B cell (primary cell): ENCODE results near the gene PEX10. TPM values are rescaled to one million over a fixed set of nuclear protein-coding genes. Genes with fewer than 3 reads are reported as not detected.

Experiments
- ATAC-seq: fragments of 200-7000 bp; cut with Tn5 transposase; one replicate; pipeline ENCODE4 v1.10.0; 2021; ENCODE audit warnings: low read depth, mild to moderate bottlenecking, moderate number of reproducible peaks, moderate library complexity
- CTCF ChIA-PET: fragments of 350-600 bp; sonication (Branson Sonifier 250); formaldehyde crosslinking; loops from one replicate; lab custom pipeline; 2021; ENCODE audit warnings: antibody characterized with exemption, inconsistent platforms; lab: Charles Lee
- POLR2A ChIA-PET: fragments of 350-600 bp; sonication (Branson Sonifier 250); formaldehyde crosslinking; loops from one replicate; lab custom pipeline; 2021; ENCODE audit warnings: antibody characterized with exemption; lab: Charles Lee
- DNase-seq: peaks from one replicate; pipeline ENCODE4 v3.0.0; 2013
- H2AFZ ChIP-seq: 2 replicates; pipeline ENCODE4 v1.6.1; 2012; ENCODE audit warnings: mild to moderate bottlenecking, low read depth, low read length; ENCODE audit not compliant: insufficient read depth, poor library complexity, severe bottlenecking
- H3K27ac ChIP-seq, 2 donors: 1 replicate in 1 of 2; 2 replicates in 1 of 2; pipeline ENCODE4 v1.5.1; 2012 to 2013; ENCODE audit warnings: low read length in 2 of 2, mild to moderate bottlenecking in 2 of 2, moderate library complexity in 1 of 2
- H3K27me3 ChIP-seq, 4 experiments: fragments of 200-600 bp in 1 of 4; sonication (generic) in 1 of 4; replicated peaks in 1 of 4; 1 replicate in 2 of 4; 2 replicates in 2 of 4; pipeline versions ENCODE4 v1.6.1 to v1.7.0; 2013 to 2016; ENCODE audit warnings: low read length in 3 of 4, mild to moderate bottlenecking in 2 of 4, mixed read lengths in 1 of 4, moderate library complexity in 1 of 4; ENCODE audit not compliant: insufficient read depth in 4 of 4, control insufficient read depth in 3 of 4; ENCODE audit errors: control extremely low read depth in 1 of 4
- H3K36me3 ChIP-seq, 2 experiments: replicated peaks in 1 of 2; 1 replicate in 1 of 2; 2 replicates in 1 of 2; pipeline versions ENCODE4 v1.6.1 to v1.7.1; 2013; ENCODE audit warnings: low read length in 1 of 2; ENCODE audit not compliant: insufficient read depth in 2 of 2, control insufficient read depth in 1 of 2; ENCODE audit errors: control extremely low read depth in 1 of 2, extremely low read depth in 1 of 2
- H3K4me1 ChIP-seq, 2 donors: fragments of 200-600 bp in 1 of 2; sonication (generic) in 1 of 2; 1 replicate in 1 of 2; 2 replicates in 1 of 2; pipeline versions ENCODE4 v1.5.1 to v1.6.1; 2013 to 2017; ENCODE audit warnings: low read length in 2 of 2; ENCODE audit not compliant: control insufficient read depth in 2 of 2, insufficient read depth in 2 of 2
- H3K4me2 ChIP-seq: replicated peaks from 2 replicates; pipeline ENCODE3; 2012; ENCODE audit warnings: mild to moderate bottlenecking, low read depth, low read length; ENCODE audit not compliant: poor library complexity, severe bottlenecking
- H3K4me3 ChIP-seq, 5 experiments: fragments of 200-600 bp in 1 of 5; sonication (generic) in 1 of 5; 1 replicate in 3 of 5; 2 replicates in 2 of 5; pipeline versions ENCODE4 v1.5.1 to v1.7.0; 2011 to 2016; ENCODE audit warnings: low read length in 4 of 5, mild to moderate bottlenecking in 4 of 5, low read depth in 2 of 5, control low read depth in 1 of 5, moderate library complexity in 1 of 5; ENCODE audit not compliant: insufficient read depth in 1 of 5; ENCODE audit errors: control extremely low read depth in 1 of 5, extremely low read depth in 1 of 5
- H3K79me2 ChIP-seq: fragments of 200-600 bp; sonication (generic); one replicate; pipeline ENCODE4 v1.6.0; 2016; ENCODE audit warnings: low read length; ENCODE audit not compliant: control insufficient read depth, insufficient read depth
- H3K9ac ChIP-seq: fragments of 200-600 bp; sonication (generic); 2 replicates; pipeline ENCODE4 v1.6.1; 2017; ENCODE audit warnings: mild to moderate bottlenecking, low read length, moderate library complexity
- H3K9me3 ChIP-seq, 3 donors: one replicate each; pipeline versions ENCODE4 v1.6.1 to v1.7.1; 2013; ENCODE audit warnings: low read length in 2 of 3; ENCODE audit not compliant: control insufficient read depth in 2 of 3, insufficient read depth in 1 of 3; ENCODE audit errors: control extremely low read depth in 1 of 3
- H4K20me1 ChIP-seq: 2 replicates; pipeline ENCODE4 v1.6.0; 2012; ENCODE audit warnings: mild to moderate bottlenecking, low read length; ENCODE audit not compliant: insufficient read depth, control insufficient read depth, poor library complexity, severe bottlenecking
- H3K27ac Mint-ChIP-seq: one replicate; pipeline ENCODE4 v1.8.0; 2021; ENCODE audit warnings: mixed read lengths
- H3K27me3 Mint-ChIP-seq: one replicate; pipeline ENCODE4 v1.8.0; 2021; ENCODE audit warnings: mixed read lengths
- H3K4me1 Mint-ChIP-seq: one replicate; pipeline ENCODE4 v1.8.0; 2021; ENCODE audit warnings: mixed read lengths
- H3K4me3 Mint-ChIP-seq: one replicate; pipeline ENCODE4 v1.8.0; 2021; ENCODE audit warnings: mixed read lengths
- H3K9me3 Mint-ChIP-seq: one replicate; pipeline ENCODE4 v1.8.0; 2022; ENCODE audit warnings: mixed read lengths; ENCODE audit not compliant: insufficient read depth
- CTCF ChIP-seq: fragments of 200-600 bp; IDR thresholded peaks from one replicate; pipeline ENCODE4 v1.8.0; 2022; ENCODE audit warnings: antibody characterized with exemption, mild to moderate bottlenecking
- EZH2 ChIP-seq: IDR thresholded peaks from 2 replicates; pipeline ENCODE4 v1.6.1; 2012; ENCODE audit warnings: borderline replicate concordance, low read depth, mild to moderate bottlenecking, moderate library complexity, low read length; ENCODE audit not compliant: insufficient read depth, poor library complexity, severe bottlenecking
- WGBS: methylation state at CpG from one replicate; pipeline ENCODE4 v1.1.5; 2013; ENCODE audit warnings: missing lambda C conversion rate; ENCODE audit not compliant: insufficient coverage; 5-methylcytosine and 5-hydroxymethylcytosine counted together
- intact Hi-C: fragments of 100-400 bp; cut with micrococcal nuclease; formaldehyde crosslinking; loops from one replicate; pipeline ENCODE4 v1.10.0; 2022
- polyA plus RNA-seq: library from polyadenylated mRNA; depleted of rRNA; stranded (reverse); fragments of >200 nt; gene quantifications from 2 replicates; pipeline ENCODE4 v1.2.3, GENCODE V29; 2012
- total RNA-seq, 2 donors: library from RNA; stranded (reverse); fragments of 120-200 nt in 1 of 2; gene quantifications; 1 replicate in 1 of 2; 2 replicates in 1 of 2; pipeline versions ENCODE4 v1.2.3 to v1.2.4, GENCODE V29; 2013 to 2022

PEX10 gene
- total and polyA plus RNA-seq, 2 donors (not counting 1 experiment from before 2014, with no cell fraction given) = 13.5 to 18.4 TPM

- Histone ChIP-seq H3K36me3 (no peaks in the 10 kb centered on the region), H3K27me3 (peaks cover 0 to 27% (median 11%) of the 10 kb centered on the region in 4 experiments), H3K27ac (no peak overlapping the region), H3K4me1 (peaks cover 0 to 5% of the 10 kb centered on the region in 2 donors), H2AFZ (no peak overlapping the region), H3K4me3 (no peak overlapping the region), H3K9ac (no peak overlapping the region), H4K20me1 (no peaks in the 10 kb centered on the region), H3K4me2 (no peak overlapping the region), H3K9me3 (no peaks in the 10 kb centered on the region), H3K79me2 (no peaks in the 10 kb centered on the region)
- no peaks in the 10 kb centered on the region for H3K4me1 Mint-ChIP-seq
- H3K9me3 Mint-ChIP-seq = no peaks in the 10 kb centered on the region
- TF ChIP-seq CTCF (no peak), EZH2 (no peak)
- H3K4me3 Mint-ChIP-seq = no peak overlapping the region
- intact Hi-C loops = no loop called here
- DNase-seq (no peak), ATAC-seq (no peak)
- ChIA-PET POLR2A (no interaction called here), CTCF (no interaction called here)
- 54% methylated on average over 10 of the region's 13 CpGs for WGBS
- H3K27ac Mint-ChIP-seq = no peak overlapping the region
- peaks cover 5% of the 10 kb centered on the region for H3K27me3 Mint-ChIP-seq
Measured at GRCh38 chr1:2446394-2446793, 34.0 kb upstream of the PEX10 start.

- H3K4me3 Mint-ChIP-seq = no peak overlapping the region
- TF ChIP-seq CTCF = no peak
- TF ChIP-seq EZH2 = no peak
- peaks cover 5% of the 10 kb centered on the region for H3K27me3 Mint-ChIP-seq
- DNase-seq (no peak), ATAC-seq (no peak)
- Histone ChIP-seq H3K36me3 (no peaks in the 10 kb centered on the region), H3K9ac (no peak overlapping the region), H2AFZ (no peak overlapping the region), H3K4me3 (no peak overlapping the region), H3K27me3 (peaks cover 0 to 27% (median 11%) of the 10 kb centered on the region in 4 experiments), H3K9me3 (no peaks in the 10 kb centered on the region), H4K20me1 (no peaks in the 10 kb centered on the region), H3K79me2 (no peaks in the 10 kb centered on the region), H3K27ac (no peak overlapping the region), H3K4me1 (peaks cover 0 to 5% of the 10 kb centered on the region in 2 donors), H3K4me2 (no peak overlapping the region)
- WGBS = 94% methylated on average over 14 of the region's 15 CpGs
- CTCF ChIA-PET = no interaction called here
- no peaks in the 10 kb centered on the region for H3K9me3 Mint-ChIP-seq
- no peak overlapping the region for H3K27ac Mint-ChIP-seq
- POLR2A ChIA-PET = no interaction called here
- H3K4me1 Mint-ChIP-seq = no peaks in the 10 kb centered on the region
- intact Hi-C loops = no loop called here
Measured at GRCh38 chr1:2445823-2446215, 33.5 kb upstream of the PEX10 start.
